H9 (cell line): ENCODE results near the gene HOMER1. TPM values are rescaled to one million over a fixed set of nuclear protein-coding genes. Genes with fewer than 3 reads are reported as not detected.

Experiments used
- DNase-seq: peaks from one replicate; pipeline ENCODE4 v3.0.0-alpha.2; 2017
- H2AFZ ChIP-seq: one replicate; pipeline ENCODE4 v1.6.1; 2013; ENCODE audit warnings: mild to moderate bottlenecking, low read length, control low read depth, moderate library complexity
- H2AK5ac ChIP-seq: 2 replicates; pipeline ENCODE4 v1.6.1; 2013; ENCODE audit warnings: low read length, control low read depth, mixed read lengths; ENCODE audit not compliant: insufficient read length
- H2BK120ac ChIP-seq: one replicate; pipeline ENCODE4 v1.6.1; 2013; ENCODE audit warnings: low read depth, mild to moderate bottlenecking, low read length, control low read depth, inconsistent platforms; ENCODE audit not compliant: poor library complexity, severe bottlenecking
- H2BK12ac ChIP-seq: 2 replicates; pipeline ENCODE4 v1.6.1; 2013; ENCODE audit warnings: low read length, control low read depth, mixed read lengths, low read depth; ENCODE audit not compliant: insufficient read length
- H2BK15ac ChIP-seq: 2 replicates; pipeline ENCODE4 v1.6.1; 2013; ENCODE audit warnings: low read depth, low read length, control low read depth
- H2BK20ac ChIP-seq: one replicate; pipeline ENCODE4 v1.6.1; 2013; ENCODE audit warnings: low read depth, mild to moderate bottlenecking, low read length, control low read depth, inconsistent platforms; ENCODE audit not compliant: poor library complexity, severe bottlenecking
- H2BK5ac ChIP-seq: 2 replicates; pipeline ENCODE4 v1.6.1; 2013; ENCODE audit warnings: low read length, control low read depth, mixed read lengths; ENCODE audit not compliant: insufficient read length
- H3K14ac ChIP-seq: 2 replicates; pipeline ENCODE4 v1.6.1; 2013; ENCODE audit warnings: low read length, control low read depth; ENCODE audit not compliant: insufficient read depth
- H3K18ac ChIP-seq: 2 replicates; pipeline ENCODE4 v1.6.1; 2013; ENCODE audit warnings: low read depth, mild to moderate bottlenecking, mixed read lengths, low read length, control low read depth; ENCODE audit not compliant: insufficient read length
- H3K23ac ChIP-seq: 2 replicates; pipeline ENCODE4 v1.6.1; 2013; ENCODE audit warnings: low read length, control low read depth, mixed read lengths, low read depth; ENCODE audit not compliant: insufficient read length
- H3K23me2 ChIP-seq: 2 replicates; pipeline ENCODE4 v1.6.1; 2013; ENCODE audit warnings: low read depth, mild to moderate bottlenecking, mixed read lengths, low read length, control low read depth; ENCODE audit not compliant: insufficient read length, poor library complexity, severe bottlenecking
- H3K27ac ChIP-seq: 2 replicates; pipeline ENCODE4 v1.5.1; 2013; ENCODE audit warnings: low read length, control low read depth, mixed read lengths, low read depth; ENCODE audit not compliant: insufficient read length
- H3K27me3 ChIP-seq: 2 replicates; pipeline ENCODE4 v1.6.1; 2013; ENCODE audit warnings: low read length, control low read depth, inconsistent platforms; ENCODE audit not compliant: insufficient read depth
- H3K4ac ChIP-seq: 2 replicates; pipeline ENCODE4 v1.6.1; 2013; ENCODE audit warnings: low read depth, mild to moderate bottlenecking, control low read depth, inconsistent platforms, low read length, moderate library complexity
- H3K4me1 ChIP-seq: 2 replicates; pipeline ENCODE4 v1.6.1; 2013; ENCODE audit warnings: low read length, control low read depth, inconsistent platforms; ENCODE audit not compliant: insufficient read depth
- H3K4me2 ChIP-seq: 2 replicates; pipeline ENCODE4 v1.6.1; 2013; ENCODE audit warnings: low read length, control low read depth, mixed read lengths; ENCODE audit not compliant: insufficient read length, insufficient read depth
- H3K56ac ChIP-seq: 2 replicates; pipeline ENCODE4 v1.6.1; 2013; ENCODE audit warnings: low read depth, mild to moderate bottlenecking, mixed read lengths, low read length, control low read depth; ENCODE audit not compliant: insufficient read length
- H3K79me1 ChIP-seq: 2 replicates; pipeline ENCODE4 v1.6.1; 2013; ENCODE audit warnings: low read depth, mild to moderate bottlenecking, moderate library complexity, low read length, control low read depth, inconsistent platforms; ENCODE audit not compliant: insufficient read depth, poor library complexity, severe bottlenecking
- H3K79me2 ChIP-seq: 2 replicates; pipeline ENCODE4 v1.6.1; 2013; ENCODE audit warnings: low read length, control low read depth, inconsistent platforms; ENCODE audit not compliant: insufficient read depth
- H3K9ac ChIP-seq: 2 replicates; pipeline ENCODE4 v1.6.1; 2013; ENCODE audit warnings: low read length, control low read depth, mixed read lengths; ENCODE audit not compliant: insufficient read length; ENCODE audit errors: extremely low read depth
- H3K9me3 ChIP-seq: one replicate; pipeline ENCODE4 v1.6.1; 2013; ENCODE audit warnings: low read depth, low read length, inconsistent platforms; ENCODE audit not compliant: control insufficient read depth
- H3T11ph ChIP-seq: one replicate; pipeline ENCODE4 v1.6.1; 2013; ENCODE audit warnings: mild to moderate bottlenecking, low read length, control low read depth, inconsistent platforms
- H4K20me1 ChIP-seq: one replicate; pipeline ENCODE4 v1.6.1; 2013; ENCODE audit not compliant: control insufficient read depth, insufficient read length, insufficient read depth
- H4K5ac ChIP-seq: 2 replicates; pipeline ENCODE4 v1.6.1; 2013; ENCODE audit warnings: low read depth, mild to moderate bottlenecking, mixed read lengths, low read length, control low read depth; ENCODE audit not compliant: insufficient read length
- H4K8ac ChIP-seq: replicated peaks from 2 replicates; pipeline ENCODE4 v1.6.1; 2013; ENCODE audit warnings: low read length, control low read depth, mixed read lengths, low read depth; ENCODE audit not compliant: insufficient read length
- H4K91ac ChIP-seq: 2 replicates; pipeline ENCODE4 v1.6.1; 2013; ENCODE audit warnings: low read depth, mild to moderate bottlenecking, moderate library complexity, mixed read lengths, low read length, control low read depth; ENCODE audit not compliant: insufficient read length
- H3K27ac Mint-ChIP-seq, 3 experiments: 2 replicates in 2 of 3; 3 replicates in 1 of 3; pipeline ENCODE4 v1.8.0; 2020 to 2021; ENCODE audit warnings: mixed read lengths in 3 of 3, mild to moderate bottlenecking in 1 of 3, moderate library complexity in 1 of 3
- H3K27me3 Mint-ChIP-seq: 2 replicates; pipeline ENCODE4 v1.8.0; 2021; ENCODE audit warnings: low read depth, mild to moderate bottlenecking, moderate library complexity, mixed read lengths
- H3K36me3 Mint-ChIP-seq, 3 experiments: 2 replicates in 2 of 3; 3 replicates in 1 of 3; pipeline ENCODE4 v1.8.0; 2020 to 2021; ENCODE audit warnings: low read depth in 3 of 3, mixed read lengths in 3 of 3; ENCODE audit not compliant: insufficient read depth in 1 of 3
- H3K4me1 Mint-ChIP-seq, 2 experiments: 2 replicates each; pipeline ENCODE4 v1.8.0; 2020; ENCODE audit warnings: mixed read lengths in 2 of 2
- H3K4me3 Mint-ChIP-seq, 2 experiments: 2 replicates in 1 of 2; 3 replicates in 1 of 2; pipeline ENCODE4 v1.8.0; 2020 to 2021; ENCODE audit warnings: mild to moderate bottlenecking in 2 of 2, mixed read lengths in 2 of 2, moderate library complexity in 1 of 2
- H3K9me3 Mint-ChIP-seq, 2 experiments: 2 replicates in 1 of 2; 3 replicates in 1 of 2; pipeline ENCODE4 v1.8.0; 2020; ENCODE audit warnings: mild to moderate bottlenecking in 2 of 2, mixed read lengths in 2 of 2, moderate library complexity in 1 of 2
- WGBS: extraction: QIAGEN DNeasy Blood & Tissue Kit; methylation state at CpG from one replicate; pipeline ENCODE4 v1.1.7; 2013; ENCODE audit warnings: missing lambda C conversion rate, low lambda C conversion rate, mixed read lengths; ENCODE audit not compliant: insufficient read length; ENCODE audit errors: extremely low coverage; 5-methylcytosine and 5-hydroxymethylcytosine counted together
- total RNA-seq: library from RNA; stranded (reverse); gene quantifications from 2 replicates; pipeline ENCODE4 v1.2.1, GENCODE V29; 2021
- TF ChIP-seq, protein P1 (sequence below): fragments of 200-600 bp; sonication (generic); conservative IDR thresholded peaks from 3 replicates; pipeline ENCODE4 v1.8.0; 2021; ENCODE audit warnings: antibody characterized with exemption, mild to moderate bottlenecking

The HOMER1 gene
- total RNA-seq, 1 experiment from 2014 or later, result 39.5 TPM

DNA sequence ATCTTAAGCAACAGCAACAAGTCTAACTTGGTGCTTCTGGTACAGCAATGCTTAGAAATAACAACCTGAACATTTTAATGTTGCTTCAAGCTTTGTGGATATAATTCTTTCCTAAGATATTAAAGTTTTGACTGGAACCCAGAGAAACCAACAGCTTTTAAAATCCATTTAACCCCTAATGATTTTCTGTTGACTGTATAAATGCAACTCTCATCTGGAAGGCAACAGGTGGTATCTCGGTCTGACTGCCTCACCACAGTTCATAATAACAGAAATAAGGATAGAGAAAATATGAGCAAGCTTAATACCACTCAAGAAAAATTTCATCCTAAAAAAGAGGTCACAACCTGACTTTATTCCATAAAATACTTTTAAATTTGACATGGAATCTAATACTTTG is 116.9 kb downstream of the HOMER1 start:
- Histone ChIP-seq H2AK5ac (no peak overlapping the region), H2BK5ac (no peak overlapping the region), H3K79me1 (no peaks in the 10 kb centered on the region), H3T11ph (no peak overlapping the region), H4K8ac (no peak overlapping the region), H3K18ac (no peak overlapping the region), H3K27me3 (no peaks in the 10 kb centered on the region), H3K14ac (no peak overlapping the region), H2BK120ac (no peak overlapping the region), H3K23ac (no peak overlapping the region), H3K56ac (no peak overlapping the region), H4K5ac (no peak overlapping the region), H3K9ac (no peak overlapping the region), H3K27ac (no peak overlapping the region), H3K79me2 (no peaks in the 10 kb centered on the region), H3K23me2 (no peaks in the 10 kb centered on the region), H2BK15ac (no peak overlapping the region), H2BK12ac (no peak overlapping the region), H2BK20ac (no peak overlapping the region), H3K4me1 (no peaks in the 10 kb centered on the region; the same call in 1 of the 2 replicates), H3K4ac (no peak overlapping the region), H4K20me1 (no peaks in the 10 kb centered on the region), H3K9me3 (no peaks in the 10 kb centered on the region), H3K4me2 (no peak overlapping the region), H2AFZ (no peak overlapping the region), H4K91ac (no peak overlapping the region)
- TF ChIP-seq, protein P1, sequence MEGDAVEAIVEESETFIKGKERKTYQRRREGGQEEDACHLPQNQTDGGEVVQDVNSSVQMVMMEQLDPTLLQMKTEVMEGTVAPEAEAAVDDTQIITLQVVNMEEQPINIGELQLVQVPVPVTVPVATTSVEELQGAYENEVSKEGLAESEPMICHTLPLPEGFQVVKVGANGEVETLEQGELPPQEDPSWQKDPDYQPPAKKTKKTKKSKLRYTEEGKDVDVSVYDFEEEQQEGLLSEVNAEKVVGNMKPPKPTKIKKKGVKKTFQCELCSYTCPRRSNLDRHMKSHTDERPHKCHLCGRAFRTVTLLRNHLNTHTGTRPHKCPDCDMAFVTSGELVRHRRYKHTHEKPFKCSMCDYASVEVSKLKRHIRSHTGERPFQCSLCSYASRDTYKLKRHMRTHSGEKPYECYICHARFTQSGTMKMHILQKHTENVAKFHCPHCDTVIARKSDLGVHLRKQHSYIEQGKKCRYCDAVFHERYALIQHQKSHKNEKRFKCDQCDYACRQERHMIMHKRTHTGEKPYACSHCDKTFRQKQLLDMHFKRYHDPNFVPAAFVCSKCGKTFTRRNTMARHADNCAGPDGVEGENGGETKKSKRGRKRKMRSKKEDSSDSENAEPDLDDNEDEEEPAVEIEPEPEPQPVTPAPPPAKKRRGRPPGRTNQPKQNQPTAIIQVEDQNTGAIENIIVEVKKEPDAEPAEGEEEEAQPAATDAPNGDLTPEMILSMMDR, result no peak
- no peak overlapping the region for H3K27ac Mint-ChIP-seq
- H3K36me3 Mint-ChIP-seq, result peaks cover 3 to 25% (median 17%) of the 10 kb centered on the region in 3 experiments; a peak in 6 of 7 replicates
- H3K4me1 Mint-ChIP-seq, result peaks cover 9% of the 10 kb centered on the region in 2 experiments
- no CpG with 5 or more reads among the region's 1 CpG for WGBS
- no peaks in the 10 kb centered on the region for H3K9me3 Mint-ChIP-seq
- no peak overlapping the region for H3K4me3 Mint-ChIP-seq
- no peaks in the 10 kb centered on the region for H3K27me3 Mint-ChIP-seq
- DNase-seq, result no peak
